ENCODE measurements around the gene CREB3L2.

DNA sequence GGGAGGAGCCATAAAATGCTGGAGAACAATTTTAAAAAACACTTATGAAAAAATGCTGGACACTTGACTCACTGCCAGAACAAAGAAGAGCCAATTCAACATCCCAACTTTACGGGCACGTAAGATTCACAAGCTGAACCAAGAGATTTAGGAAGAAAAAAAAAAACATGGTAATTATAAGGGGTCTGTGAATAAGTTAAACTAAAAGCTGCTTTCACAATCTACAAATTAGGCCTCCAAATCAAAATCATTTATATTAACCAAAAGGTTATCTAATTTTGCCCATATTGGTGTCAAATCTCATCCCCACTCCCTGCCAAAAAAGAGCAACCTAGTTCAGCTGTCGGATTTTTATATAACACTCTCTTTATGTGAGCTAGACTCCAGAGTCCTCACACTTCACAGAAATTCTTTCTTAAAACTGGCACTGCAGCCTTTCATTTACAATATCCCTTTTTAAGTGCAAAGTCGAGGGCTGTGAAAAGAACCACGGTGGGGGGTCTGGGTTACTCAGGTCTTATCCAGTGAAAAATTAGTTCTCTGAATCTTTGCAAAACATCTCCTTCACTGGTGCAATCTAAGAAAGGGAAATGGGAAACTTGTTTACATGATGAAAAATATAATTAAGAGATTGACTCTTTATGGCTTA is 124.7 kb downstream of the CREB3L2 start:
- TF ChIP-seq CTCF (IDR thresholded peaks at IDR 0.05) (no peak), RCOR1 (IDR thresholded peaks at IDR 0.05; ENCODE audit: low read length) (no peak), SMC3 (IDR thresholded peaks at IDR 0.05; ENCODE audit: low read depth, low read length) (no peak), RAD21 (IDR thresholded peaks at IDR 0.05; ENCODE audit: low read length) (no peak), RFX5 (IDR thresholded peaks at IDR 0.05; ENCODE audit: low read length) (no peak), ZBTB33 (IDR thresholded peaks at IDR 0.05; ENCODE audit: borderline replicate concordance, low read depth) (no peak), GATA2 (CRISPR knock-in tag; IDR thresholded peaks at IDR 0.05) (no peak), POLR2AphosphoS5 (IDR thresholded peaks at IDR 0.05; ENCODE audit: low read depth, low read length) (no peak), REST (IDR thresholded peaks at IDR 0.05; ENCODE audit: low read depth, low read length) (no peak)

Measured in SK-N-SH (cell line).